ENCODE results near the gene MYL4.
"Not testable (repeated sequence)": the region's sequence is repeated elsewhere in the genome, so short reads cannot be mapped to it uniquely, and the experiment has no call there.

Gene MYL4

DNA sequence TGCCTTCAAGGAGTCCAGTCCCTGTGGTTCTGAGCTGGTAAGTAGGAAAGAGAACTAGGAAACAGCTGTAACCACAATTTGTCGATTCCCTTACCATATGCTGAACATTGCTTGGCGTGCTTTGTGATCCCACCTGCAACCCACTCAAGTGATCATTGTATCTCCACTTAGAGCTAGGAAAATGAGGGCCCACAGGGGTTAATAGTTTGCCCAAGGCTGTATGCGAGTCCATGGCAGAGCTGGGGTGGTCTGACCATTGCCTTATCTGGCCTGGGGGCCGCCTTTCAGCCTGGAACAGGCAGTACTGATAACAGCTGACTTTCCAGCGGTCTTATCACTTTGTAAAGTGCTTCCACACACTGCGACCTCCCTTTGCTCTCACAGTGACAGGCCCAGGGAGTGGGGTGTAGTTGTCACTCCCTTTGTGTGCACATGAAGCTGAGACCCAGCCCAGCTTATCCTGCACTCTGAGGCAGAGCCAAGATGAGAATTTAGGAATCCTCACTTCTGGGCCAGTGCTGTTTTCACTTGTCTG lies 9.8 kb downstream of the MYL4 start:
- FAIRE-seq (no peak), DNase-seq (ENCODE audit: insufficient read length, low spot score) (no peak)
- TF ChIP-seq, protein P1, sequence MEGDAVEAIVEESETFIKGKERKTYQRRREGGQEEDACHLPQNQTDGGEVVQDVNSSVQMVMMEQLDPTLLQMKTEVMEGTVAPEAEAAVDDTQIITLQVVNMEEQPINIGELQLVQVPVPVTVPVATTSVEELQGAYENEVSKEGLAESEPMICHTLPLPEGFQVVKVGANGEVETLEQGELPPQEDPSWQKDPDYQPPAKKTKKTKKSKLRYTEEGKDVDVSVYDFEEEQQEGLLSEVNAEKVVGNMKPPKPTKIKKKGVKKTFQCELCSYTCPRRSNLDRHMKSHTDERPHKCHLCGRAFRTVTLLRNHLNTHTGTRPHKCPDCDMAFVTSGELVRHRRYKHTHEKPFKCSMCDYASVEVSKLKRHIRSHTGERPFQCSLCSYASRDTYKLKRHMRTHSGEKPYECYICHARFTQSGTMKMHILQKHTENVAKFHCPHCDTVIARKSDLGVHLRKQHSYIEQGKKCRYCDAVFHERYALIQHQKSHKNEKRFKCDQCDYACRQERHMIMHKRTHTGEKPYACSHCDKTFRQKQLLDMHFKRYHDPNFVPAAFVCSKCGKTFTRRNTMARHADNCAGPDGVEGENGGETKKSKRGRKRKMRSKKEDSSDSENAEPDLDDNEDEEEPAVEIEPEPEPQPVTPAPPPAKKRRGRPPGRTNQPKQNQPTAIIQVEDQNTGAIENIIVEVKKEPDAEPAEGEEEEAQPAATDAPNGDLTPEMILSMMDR (IDR thresholded peaks at IDR 0.05; ENCODE audit: insufficient read depth, missing control alignments) = no peak

DNA sequence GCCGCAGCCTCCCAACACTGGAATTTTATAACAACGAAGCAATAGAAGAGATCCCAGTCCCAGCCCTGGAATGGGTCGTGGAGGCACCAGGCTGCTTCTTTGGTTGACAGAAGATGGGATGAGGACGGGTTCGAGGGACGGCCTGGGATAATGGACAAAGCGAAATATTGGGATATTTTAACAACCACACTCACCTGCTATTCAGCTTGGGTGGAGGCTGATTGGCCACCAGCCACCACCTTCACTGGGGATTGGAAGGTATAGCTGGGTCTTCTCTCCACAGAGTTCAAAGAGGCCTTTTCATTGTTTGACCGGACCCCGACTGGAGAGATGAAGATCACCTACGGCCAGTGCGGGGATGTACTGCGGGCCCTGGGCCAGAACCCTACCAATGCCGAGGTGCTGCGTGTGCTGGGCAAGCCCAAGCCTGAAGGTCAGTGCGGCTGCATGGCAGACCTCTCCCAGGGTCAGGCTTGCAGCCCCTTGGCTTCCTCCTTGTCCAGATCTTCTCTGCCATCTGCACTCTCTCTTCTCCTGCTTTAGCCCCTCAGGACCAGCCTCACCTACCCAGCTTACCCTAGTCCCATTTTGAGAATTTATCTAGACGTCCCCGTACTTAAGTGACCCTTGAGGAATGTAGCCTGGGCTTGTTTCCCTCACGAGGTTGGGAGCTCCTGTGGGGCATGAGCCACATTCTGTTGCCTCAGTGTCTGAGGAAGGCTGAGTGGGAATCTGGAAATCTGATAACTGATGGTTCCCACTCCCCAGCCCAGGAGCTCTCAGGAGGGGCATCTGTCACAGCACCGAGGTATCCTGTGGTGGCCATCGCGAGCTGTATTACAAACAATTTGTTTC lies 10.7 kb downstream of the MYL4 start:
- no peak for DNase-seq (ENCODE audit: insufficient read length, low spot score)
- TF ChIP-seq, protein P1 (IDR thresholded peaks at IDR 0.05; ENCODE audit: insufficient read depth, missing control alignments) = no peak
- no peak for FAIRE-seq

DNA sequence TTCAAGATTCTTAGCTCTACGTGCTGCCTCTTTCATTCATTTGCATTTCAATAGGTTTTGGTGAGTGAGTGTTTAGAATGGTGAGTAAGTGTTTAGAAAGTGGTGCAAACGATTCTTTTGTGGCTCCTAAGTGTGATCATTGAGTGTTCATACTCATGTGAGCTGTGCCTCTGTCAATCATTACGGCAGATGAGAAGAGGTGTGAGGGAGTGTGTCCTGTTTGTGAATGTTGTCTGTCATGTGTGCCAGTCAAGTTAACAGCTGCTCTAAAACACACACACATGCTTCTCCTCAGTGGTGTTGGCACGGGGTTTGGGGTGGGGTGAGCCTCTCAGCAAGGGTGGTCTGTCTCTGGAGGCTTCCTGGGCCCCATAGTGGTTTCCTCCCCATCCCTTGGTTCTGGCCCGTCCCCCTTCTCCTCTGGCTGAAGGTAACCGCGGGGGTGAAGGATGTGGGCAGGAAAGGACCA lies 11.4 kb downstream of the MYL4 start:
- TF ChIP-seq, protein P1 (IDR thresholded peaks at IDR 0.05; ENCODE audit: insufficient read depth, missing control alignments) = no peak
- DNase-seq (ENCODE audit: insufficient read length, low spot score) = no peak
- no peak for FAIRE-seq

DNA sequence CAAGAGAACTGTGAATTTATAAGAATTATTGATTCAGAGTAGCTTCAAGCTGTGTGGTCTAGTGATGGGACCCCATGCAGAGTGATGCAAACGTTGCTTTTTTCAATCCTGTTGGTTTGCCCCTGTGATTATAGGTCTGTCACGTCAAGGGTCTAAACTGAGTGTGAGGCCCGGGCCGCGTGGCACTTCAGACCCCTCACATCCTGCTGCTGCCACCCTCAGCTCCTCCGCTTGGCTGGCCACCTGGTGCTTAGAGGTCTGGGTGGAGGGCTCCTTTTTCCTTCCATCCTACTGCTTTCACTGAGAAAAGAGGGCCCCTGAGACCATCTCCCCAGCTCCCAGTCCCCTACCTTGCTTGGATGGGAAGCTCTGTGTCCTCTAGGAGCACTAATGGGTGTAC lies 12.0 kb downstream of the MYL4 start:
- TF ChIP-seq, protein P1 (IDR thresholded peaks at IDR 0.05; ENCODE audit: insufficient read depth, missing control alignments) = no peak
- DNase-seq (ENCODE audit: insufficient read length, low spot score) (no peak), FAIRE-seq (no peak)

DNA sequence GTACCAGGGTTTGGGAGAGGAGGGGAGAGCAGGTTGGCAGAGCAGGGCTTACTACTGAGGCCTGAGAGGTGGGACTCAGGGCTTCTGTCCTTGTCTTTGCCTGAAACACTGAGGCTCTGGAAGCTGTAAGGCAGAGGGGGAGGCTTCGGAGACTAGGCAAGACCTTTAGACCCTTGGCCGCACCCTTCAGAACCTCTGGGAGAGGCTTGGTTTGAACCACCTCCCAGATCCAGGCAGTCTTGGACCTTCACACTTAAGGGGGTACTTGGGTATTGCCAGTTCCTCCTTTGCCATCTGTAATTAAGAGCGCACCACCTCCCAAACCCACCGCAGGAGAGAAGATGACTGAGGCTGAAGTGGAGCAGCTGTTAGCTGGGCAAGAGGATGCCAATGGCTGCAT lies 12.9 kb downstream of the MYL4 start:
- DNase-seq (ENCODE audit: insufficient read length, low spot score) (no peak), FAIRE-seq (no peak)
- TF ChIP-seq, protein P1 (IDR thresholded peaks at IDR 0.05; ENCODE audit: insufficient read depth, missing control alignments) = no peak

DNA sequence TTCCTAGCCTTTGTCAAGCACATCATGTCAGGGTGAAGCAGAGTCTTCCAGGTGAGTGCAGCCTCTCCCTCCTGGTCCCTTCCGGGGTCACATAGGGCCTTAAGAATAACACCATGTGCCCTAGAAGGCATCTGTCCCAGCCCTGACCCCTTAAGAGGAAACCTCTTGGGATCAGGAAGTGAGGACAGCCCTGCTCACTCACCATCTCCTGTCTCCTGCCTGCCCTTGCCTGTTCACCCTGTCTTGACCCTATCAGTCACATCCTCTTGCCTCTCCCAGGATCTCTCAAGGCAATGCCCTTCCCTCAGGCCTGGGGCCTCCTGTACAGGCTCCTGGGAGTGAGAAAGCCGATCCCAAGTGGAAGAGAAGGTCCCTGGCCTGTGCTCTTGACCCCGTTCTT lies 13.9 kb downstream of the MYL4 start:
- DNase-seq (ENCODE audit: insufficient read length, low spot score) = no peak
- TF ChIP-seq, protein P1 (IDR thresholded peaks at IDR 0.05; ENCODE audit: insufficient read depth, missing control alignments) = no peak
- no peak for FAIRE-seq

DNA sequence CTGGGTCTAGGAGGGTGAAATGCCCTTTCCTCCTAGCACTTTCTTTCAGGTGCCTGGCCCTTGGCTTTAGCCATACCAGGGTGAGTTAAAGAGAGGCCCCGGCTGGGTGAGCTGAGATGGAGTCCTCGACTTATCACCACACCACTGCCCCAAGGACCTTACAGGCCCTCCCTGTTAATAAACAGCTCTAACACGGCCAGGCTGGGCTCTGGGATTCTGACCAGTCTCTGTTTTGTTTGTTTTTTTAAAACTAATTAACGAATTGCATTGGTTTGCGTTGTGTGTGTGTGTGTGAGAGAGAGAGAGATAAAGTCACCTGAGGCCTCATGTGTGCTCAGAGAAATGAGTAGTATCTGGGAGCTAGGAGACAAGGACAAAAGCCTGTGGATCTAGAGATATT lies 14.3 kb downstream of the MYL4 start:
- FAIRE-seq = no peak
- DNase-seq (ENCODE audit: insufficient read length, low spot score) = no peak
- TF ChIP-seq, protein P1 (IDR thresholded peaks at IDR 0.05; ENCODE audit: insufficient read depth, missing control alignments) = no peak

DNA sequence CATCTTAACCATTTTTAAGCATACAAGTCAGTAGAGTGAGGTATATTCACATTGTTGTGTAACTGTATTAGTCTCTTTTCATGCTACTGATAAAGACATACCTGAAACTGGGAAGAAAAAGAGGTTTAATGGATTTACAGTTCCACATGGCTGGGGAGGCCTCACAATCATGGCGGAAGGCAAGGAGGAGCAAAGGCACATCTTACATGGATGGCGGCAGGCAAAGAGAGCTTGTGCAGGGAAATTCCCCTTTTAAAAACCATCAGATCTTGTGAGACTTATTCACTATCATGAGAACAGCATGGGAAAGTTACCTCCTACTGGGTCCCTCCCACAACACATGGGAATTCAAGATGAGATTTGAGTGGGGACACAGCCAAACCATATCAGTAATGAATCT lies 14.9 kb downstream of the MYL4 start:
- FAIRE-seq; DNase-seq (ENCODE audit: insufficient read length, low spot score): not testable (repeated sequence)

Data from D721Med (cell line).